ENCODE measurements around the gene ZBTB20. TPM values are rescaled to one million over a fixed set of nuclear protein-coding genes. Genes with fewer than 3 reads are reported as not detected.
A peak's percentile ranks its signal among the peaks of the same experiment; 100 is the strongest.

Gene ZBTB20
- total RNA-seq, 1 donor from 2014 or later, result 21.4 TPM

GRCh38 chr3:114323546-114324254 is 823.4 kb downstream of the ZBTB20 start:
- no peak overlapping the region for H3K4me2 ChIP-seq (ENCODE audit: low read length)
- H3K27ac ChIP-seq (ENCODE audit: low read depth, low read length), result no peak overlapping the region
- Mint-ChIP-seq H3K36me3 (ENCODE audit: low read depth, unreplicated experiment) (no peaks in the 10 kb centered on the region), H3K27me3 (ENCODE audit: low read depth, unreplicated experiment) (no peaks in the 10 kb centered on the region), H3K4me1 (ENCODE audit: low read depth, unreplicated experiment) (peaks cover 14% of the 10 kb centered on the region), H3K9me3 (ENCODE audit: unreplicated experiment) (no peaks in the 10 kb centered on the region), H3K27ac (ENCODE audit: unreplicated experiment) (no peak overlapping the region), H3K4me3 (ENCODE audit: unreplicated experiment) (no peak overlapping the region)
- H3K4me1 ChIP-seq (ENCODE audit: insufficient read depth, low read length), result no peaks in the 10 kb centered on the region
- no peak for FAIRE-seq
- H4K20me1 ChIP-seq (ENCODE audit: insufficient read depth, low read length), result no peaks in the 10 kb centered on the region
- no peak overlapping the region for H3K9ac ChIP-seq (ENCODE audit: low read length)
- no peaks in the 10 kb centered on the region for H3K9me3 ChIP-seq (ENCODE audit: insufficient read depth, low read depth, low read length)
- no peak overlapping the region for H3K4me3 ChIP-seq (ENCODE audit: insufficient read depth, low read depth, low read length)
- H3K79me2 ChIP-seq (ENCODE audit: insufficient read depth, low read length), result no peaks in the 10 kb centered on the region
- no peak for TF ChIP-seq EZH2 (IDR thresholded peaks at IDR 0.05; ENCODE audit: insufficient read depth, low read length)
- TF ChIP-seq CTCF (IDR thresholded peaks at IDR 0.05; ENCODE audit: insufficient read depth, low read depth, low read length), result no peak
- no peak overlapping the region for H2AFZ ChIP-seq (ENCODE audit: low read depth, low read length)
- DNase-seq (ENCODE audit: low read depth), result no peak
- H3K36me3 ChIP-seq (ENCODE audit: insufficient read depth, low read length), result no peaks in the 10 kb centered on the region
- no peaks in the 10 kb centered on the region for H3K27me3 ChIP-seq (ENCODE audit: insufficient read depth, low read length)

GRCh38 chr3:114320246-114320645 is 826.8 kb downstream of the ZBTB20 start:
- Histone ChIP-seq H3K9me3 (ENCODE audit: insufficient read depth, low read depth, low read length) (no peaks in the 10 kb centered on the region), H3K79me2 (ENCODE audit: insufficient read depth, low read length) (no peaks in the 10 kb centered on the region), H3K4me3 (ENCODE audit: insufficient read depth, low read depth, low read length) (no peak overlapping the region), H3K4me1 (ENCODE audit: insufficient read depth, low read length) (no peaks in the 10 kb centered on the region), H3K36me3 (ENCODE audit: insufficient read depth, low read length) (no peaks in the 10 kb centered on the region), H3K27me3 (ENCODE audit: insufficient read depth, low read length) (no peaks in the 10 kb centered on the region), H3K9ac (ENCODE audit: low read length) (no peak overlapping the region), H3K4me2 (ENCODE audit: low read length) (no peak overlapping the region), H2AFZ (ENCODE audit: low read depth, low read length) (no peak overlapping the region), H3K27ac (ENCODE audit: low read depth, low read length) (no peak overlapping the region), H4K20me1 (ENCODE audit: insufficient read depth, low read length) (peaks cover 1% of the 10 kb centered on the region)
- Mint-ChIP-seq H3K27ac (ENCODE audit: unreplicated experiment) (no peak overlapping the region), H3K36me3 (ENCODE audit: low read depth, unreplicated experiment) (peaks cover 2% of the 10 kb centered on the region), H3K4me1 (ENCODE audit: low read depth, unreplicated experiment) (peaks cover 14% of the 10 kb centered on the region), H3K27me3 (ENCODE audit: low read depth, unreplicated experiment) (no peaks in the 10 kb centered on the region), H3K4me3 (ENCODE audit: unreplicated experiment) (no peak overlapping the region), H3K9me3 (ENCODE audit: unreplicated experiment) (no peaks in the 10 kb centered on the region)
- FAIRE-seq (no peak), DNase-seq (ENCODE audit: low read depth) (peak; percentile 6)
- TF ChIP-seq EZH2 (IDR thresholded peaks at IDR 0.05; ENCODE audit: insufficient read depth, low read length) (no peak), CTCF (IDR thresholded peaks at IDR 0.05; ENCODE audit: insufficient read depth, low read depth, low read length) (no peak)

DNA sequence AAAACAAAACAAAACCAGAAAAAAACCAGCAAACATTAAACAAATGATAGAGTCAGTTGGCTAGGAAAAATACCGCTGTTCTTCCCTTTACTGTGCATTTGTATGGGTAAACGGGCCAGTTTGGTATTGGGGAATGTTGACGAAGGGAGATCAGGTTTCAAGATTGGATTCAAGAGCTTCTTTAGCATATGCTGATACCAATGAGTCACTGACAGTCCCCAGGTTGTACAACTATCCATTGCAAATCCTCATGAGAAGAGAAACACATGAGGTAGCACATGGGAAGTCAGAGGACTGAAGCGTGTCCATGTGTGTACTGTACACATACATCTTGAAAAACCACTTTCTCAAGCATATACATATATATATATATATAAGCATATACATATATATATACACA is 827.6 kb downstream of the ZBTB20 start:
- H3K27ac Mint-ChIP-seq (ENCODE audit: unreplicated experiment), result no peak overlapping the region

More for the DNA sequence above, 827.6 kb downstream of the ZBTB20 start:
- Histone ChIP-seq H3K4me1 (ENCODE audit: insufficient read depth, low read length) (no peaks in the 10 kb centered on the region), H3K27me3 (ENCODE audit: insufficient read depth, low read length) (no peaks in the 10 kb centered on the region), H3K79me2 (ENCODE audit: insufficient read depth, low read length) (no peaks in the 10 kb centered on the region), H3K4me2 (ENCODE audit: low read length) (peak overlapping the region; percentile 12), H2AFZ (ENCODE audit: low read depth, low read length) (no peak overlapping the region), H3K27ac (ENCODE audit: low read depth, low read length) (no peak overlapping the region), H3K9ac (ENCODE audit: low read length) (no peak overlapping the region), H3K36me3 (ENCODE audit: insufficient read depth, low read length) (no peaks in the 10 kb centered on the region), H4K20me1 (ENCODE audit: insufficient read depth, low read length) (peaks cover 4% of the 10 kb centered on the region), H3K4me3 (ENCODE audit: insufficient read depth, low read depth, low read length) (no peak overlapping the region), H3K9me3 (ENCODE audit: insufficient read depth, low read depth, low read length) (no peaks in the 10 kb centered on the region)
- peak; percentile 83 for DNase-seq (ENCODE audit: low read depth)
- Mint-ChIP-seq H3K27me3 (ENCODE audit: low read depth, unreplicated experiment) (no peaks in the 10 kb centered on the region), H3K9me3 (ENCODE audit: unreplicated experiment) (no peaks in the 10 kb centered on the region), H3K36me3 (ENCODE audit: low read depth, unreplicated experiment) (peaks cover 2% of the 10 kb centered on the region), H3K4me3 (ENCODE audit: unreplicated experiment) (no peak overlapping the region), H3K4me1 (ENCODE audit: low read depth, unreplicated experiment) (peaks cover 10% of the 10 kb centered on the region)
- no peak for FAIRE-seq
- no peak for TF ChIP-seq EZH2 (IDR thresholded peaks at IDR 0.05; ENCODE audit: insufficient read depth, low read length)
- no peak for TF ChIP-seq CTCF (IDR thresholded peaks at IDR 0.05; ENCODE audit: insufficient read depth, low read depth, low read length)
